NOMO-1 treated with dmso at 0.1 percent for 144 hours (cell line): Measurements from ENCODE around the gene PUDP.
"Not testable (repeated sequence)": the region's sequence is repeated elsewhere in the genome, so short reads cannot be mapped to it uniquely, and the experiment has no call there.

Experiments used
- DNase-seq: peaks from one replicate; lab custom pipeline; 2025; ENCODE audit not compliant: unreplicated experiment; lab: John Stamatoyannopoulos, UW

The PUDP gene

DNA sequence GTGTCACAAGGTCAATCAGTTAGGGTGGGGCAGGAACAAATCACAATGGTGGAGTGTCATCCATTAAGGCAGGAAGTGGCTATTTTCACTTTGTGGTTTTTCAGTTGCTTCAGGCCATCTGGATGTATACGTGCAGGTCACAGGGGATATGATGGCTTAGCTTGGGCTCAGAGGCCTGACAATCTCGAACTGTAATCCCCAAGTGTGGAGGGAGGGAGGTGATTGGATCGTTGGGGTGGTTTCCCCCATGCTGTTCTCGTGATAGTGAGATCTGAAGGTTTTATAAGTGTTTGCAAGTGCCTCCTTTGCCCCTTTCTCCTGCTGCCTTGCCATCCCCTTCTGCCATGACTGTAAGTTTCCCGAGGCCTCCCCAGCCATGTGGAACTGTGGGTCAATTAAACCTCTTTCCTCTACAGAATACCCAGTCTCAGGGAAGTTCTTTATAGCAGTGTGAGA is 37.1 kb downstream of the PUDP start:
- DNase-seq = peak; percentile 19

DNA sequence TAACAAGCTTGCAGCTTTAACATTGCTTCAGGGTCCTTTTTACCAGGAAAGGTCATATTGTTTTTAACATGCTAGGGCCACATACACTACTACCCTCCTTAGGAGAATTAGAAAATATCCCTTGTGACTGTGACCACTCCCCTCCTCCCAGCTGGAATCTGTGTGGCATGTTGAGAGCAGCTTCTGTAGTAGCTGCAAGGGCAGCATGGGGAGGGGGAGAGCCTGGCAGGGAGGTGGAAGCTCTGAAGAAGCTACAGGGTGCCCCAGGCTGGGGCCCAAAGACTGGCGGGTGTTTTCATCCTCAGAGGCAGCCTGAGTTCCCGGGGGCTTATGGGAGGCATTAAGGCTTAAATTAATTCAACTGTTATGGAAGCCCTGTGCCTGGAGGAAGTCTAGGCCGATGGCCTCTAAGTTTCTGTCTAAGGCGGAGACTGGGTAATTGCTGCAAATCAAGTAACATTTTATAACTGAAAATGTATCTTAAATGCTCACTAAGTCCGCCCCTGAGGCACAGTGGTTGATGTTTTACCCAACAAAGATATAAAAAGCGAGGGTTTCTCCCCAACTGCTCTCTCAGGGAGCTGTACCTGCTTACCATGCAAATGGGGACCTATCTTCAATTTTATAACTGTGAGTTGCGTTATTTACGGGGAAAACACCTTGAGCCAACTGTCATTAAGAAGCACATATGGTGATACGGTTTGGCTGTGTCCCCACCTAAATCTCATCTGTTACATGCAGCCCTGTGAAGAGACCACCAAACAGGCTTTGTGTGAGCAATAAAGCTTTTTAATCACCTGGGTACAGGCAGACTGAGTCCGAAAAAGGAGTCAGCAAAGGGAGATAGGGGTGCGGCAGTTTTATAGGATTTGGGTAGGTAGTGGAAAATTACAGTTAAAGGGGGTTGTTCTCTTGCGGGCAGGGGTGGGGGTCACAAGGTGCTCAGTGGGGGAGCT is 37.8 kb downstream of the PUDP start:
- no peak for DNase-seq

DNA sequence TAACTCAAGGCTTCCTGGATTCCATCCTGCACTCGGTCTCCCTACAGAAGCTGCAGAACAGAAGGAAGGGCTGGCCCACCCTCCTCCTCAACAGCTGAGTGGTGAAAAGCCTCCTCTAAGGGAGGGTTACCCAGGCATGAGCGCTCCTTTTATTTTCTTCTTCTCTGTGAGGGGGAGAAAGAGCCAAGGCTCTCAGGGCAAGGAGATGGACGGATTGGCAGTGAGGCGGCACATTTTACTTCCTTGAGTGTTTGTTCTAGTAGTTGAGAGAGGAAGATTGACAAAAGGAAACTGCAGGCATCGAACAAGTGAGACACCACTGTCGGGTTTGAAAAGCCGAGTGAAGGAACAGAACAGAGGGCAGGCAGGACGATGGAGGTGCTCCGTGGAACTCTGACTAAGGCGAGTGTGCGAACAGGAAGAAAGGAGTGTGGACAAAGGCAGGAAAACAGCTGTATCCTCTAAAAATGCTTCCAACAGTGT is 38.9 kb downstream of the PUDP start:
- DNase-seq = no peak

DNA sequence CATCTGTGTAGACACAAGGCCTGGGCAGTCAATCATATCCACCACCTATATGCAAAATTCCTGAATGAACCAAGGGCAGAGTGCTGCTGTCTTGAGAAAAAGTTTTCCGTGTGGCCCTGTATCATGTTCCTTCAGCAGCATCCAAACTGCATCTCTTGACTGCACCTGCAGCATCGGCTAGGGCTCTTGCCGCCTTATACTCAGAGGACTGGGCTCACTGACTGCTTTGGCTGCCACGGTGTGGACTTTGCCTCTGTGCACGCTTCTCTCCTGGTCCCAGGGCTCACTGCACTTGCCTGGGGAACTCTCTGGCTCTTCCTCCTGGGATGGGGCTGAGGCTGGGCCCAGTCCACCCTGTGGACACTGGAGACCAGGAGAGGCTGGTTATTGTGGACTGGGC is 39.9 kb downstream of the PUDP start:
- no peak for DNase-seq

DNA sequence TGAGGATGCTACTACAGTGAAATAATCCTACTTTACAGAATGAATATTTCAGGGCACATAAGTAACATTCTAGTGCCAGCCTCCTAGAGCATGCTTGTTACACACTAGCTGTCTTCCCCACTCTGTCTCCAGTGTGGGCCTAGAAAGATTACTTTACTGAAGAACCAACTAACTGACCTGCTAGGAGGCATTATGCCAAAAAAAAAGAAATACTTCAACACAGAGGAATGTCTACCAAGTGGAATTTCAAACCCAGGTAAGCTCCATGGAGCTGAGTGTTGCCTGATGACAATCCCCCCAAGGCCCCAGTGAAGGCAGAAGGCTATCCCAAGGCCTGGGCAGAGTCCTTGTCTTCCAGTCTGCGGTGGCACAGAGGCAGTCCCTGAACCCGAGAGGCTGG is 41.3 kb downstream of the PUDP start:
- no peak for DNase-seq

DNA sequence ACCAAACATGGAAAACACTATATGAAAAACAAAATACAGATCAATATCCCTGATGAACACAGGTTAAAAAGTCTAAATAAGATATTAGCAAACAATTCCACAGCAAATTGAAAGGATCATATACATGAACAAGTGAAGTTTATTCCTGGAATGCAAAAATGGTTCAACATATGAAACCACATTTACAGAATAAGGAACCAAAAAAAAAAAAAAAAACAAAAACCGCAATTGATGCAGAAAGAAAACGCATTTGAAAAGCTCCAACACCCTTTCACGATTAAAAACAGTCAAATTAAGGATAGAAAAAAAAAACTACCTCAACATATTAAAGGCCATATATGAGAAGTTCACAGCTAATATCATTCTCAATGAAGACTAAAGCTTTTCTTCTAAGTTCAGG is 45.8 kb downstream of the PUDP start:
- DNase-seq = no peak

DNA sequence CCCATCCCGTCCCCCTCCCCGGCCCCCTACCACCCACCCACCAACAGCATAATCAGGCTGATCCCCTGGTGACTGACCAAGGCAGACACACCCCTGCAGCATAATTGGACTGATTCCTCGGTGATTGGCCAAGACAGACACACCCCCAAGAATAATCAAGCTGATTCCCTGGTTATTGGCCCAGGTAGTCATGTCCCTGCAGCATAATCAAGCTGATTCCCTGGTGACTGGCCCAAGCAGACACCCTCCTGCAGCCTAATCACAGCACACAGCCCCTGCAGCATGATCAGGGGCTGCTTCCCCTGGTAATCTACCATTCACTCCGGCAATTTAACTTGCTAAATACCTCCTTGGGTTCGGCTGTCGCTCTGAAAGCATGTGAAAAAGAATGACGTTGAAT is 47.9 kb downstream of the PUDP start:
- DNase-seq = no peak

DNA sequence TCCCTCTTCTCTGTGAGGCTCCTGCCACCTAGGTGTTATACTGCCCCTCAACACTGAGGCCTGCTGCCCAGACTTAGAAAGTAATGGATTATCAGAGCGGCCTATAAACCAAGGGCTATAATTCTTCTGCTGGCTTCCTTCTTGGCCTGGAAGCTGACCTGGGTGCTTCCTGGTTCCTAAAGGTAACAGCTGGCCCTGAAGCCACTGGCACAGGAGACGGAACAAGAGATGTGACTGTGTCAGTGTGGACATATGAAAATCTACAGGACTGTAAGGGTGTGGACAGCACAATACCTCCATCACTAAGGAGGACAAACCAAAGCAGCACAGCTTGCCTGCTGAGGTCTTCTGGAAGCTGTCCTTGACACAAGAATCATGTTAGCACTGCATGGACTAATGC is 52.3 kb downstream of the PUDP start:
- DNase-seq = not testable (repeated sequence)

DNA sequence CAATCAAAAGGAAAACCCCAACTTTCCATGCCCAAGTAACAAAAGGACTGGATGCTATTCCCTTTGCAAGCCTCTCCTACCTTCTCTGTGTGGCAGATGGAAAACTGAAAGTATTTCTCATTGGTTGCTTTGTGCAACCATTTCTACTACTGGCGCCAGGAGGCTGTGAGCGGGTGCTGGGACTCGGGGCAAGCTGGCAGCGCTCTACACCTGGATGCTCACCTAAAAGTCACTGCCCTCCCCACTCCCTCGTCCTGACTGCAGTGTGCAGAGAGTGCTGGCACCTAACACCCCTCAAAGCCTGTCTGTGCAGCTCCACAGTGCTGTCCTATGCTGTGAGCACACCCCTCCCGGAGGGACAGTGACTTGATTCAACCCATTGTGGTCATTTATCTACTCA is 54.6 kb downstream of the PUDP start:
- DNase-seq = no peak

DNA sequence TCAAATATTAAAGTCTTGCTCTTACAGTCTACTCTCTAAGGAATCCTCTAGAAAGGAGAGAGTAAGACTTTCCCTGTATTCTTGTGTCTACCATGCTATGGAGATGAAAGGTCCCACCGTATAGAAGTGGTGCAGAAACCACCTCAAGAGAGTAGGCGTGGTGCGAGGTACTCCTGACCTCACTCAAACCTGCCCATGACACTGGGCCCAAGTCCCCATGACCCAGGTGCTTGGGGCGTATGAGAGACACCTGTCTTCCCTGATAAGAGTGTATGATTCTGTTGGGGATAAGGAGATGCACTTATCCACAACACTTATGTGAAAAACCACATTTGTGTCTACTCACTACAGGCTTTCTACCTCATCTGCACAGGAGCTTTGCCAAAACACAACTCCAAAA is 55.4 kb downstream of the PUDP start:
- DNase-seq = no peak

DNA sequence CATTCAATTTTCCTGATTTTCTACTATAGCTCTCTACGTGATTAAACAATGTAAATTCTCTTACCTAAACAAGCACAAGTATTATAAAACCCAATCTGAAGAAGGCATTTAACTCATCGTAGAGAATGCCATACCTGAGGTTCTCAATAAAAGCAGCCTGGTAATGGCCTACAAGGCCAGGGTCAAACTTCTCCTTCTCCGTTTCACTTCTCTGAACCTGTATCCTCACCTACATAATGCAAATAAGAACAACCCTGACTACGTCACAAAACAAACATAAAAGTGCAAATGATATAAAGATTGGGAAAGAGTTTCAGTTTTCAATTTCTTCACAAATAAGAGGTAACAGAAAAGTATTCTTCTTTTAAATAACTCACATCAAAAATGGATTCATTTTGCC is 56.0 kb downstream of the PUDP start:
- no peak for DNase-seq

DNA sequence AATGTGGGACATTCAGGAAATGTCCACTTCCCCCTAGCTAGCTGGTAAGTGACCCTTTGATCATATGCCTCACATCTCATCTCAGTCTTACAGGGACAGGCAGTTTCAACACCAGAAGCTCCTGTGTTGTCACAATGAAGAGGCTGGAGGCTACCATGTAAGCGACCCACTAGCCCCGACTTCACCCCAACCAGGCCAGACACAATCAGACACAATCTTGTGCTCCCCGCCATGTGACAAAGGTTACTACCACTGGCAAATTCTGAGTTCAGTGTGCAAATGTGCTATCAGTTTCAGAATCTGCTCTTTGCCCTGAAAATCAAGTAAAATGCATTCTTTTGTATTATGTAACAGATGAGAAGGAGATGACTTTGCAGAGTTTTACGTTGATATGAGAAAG is 57.3 kb downstream of the PUDP start:
- no peak for DNase-seq

DNA sequence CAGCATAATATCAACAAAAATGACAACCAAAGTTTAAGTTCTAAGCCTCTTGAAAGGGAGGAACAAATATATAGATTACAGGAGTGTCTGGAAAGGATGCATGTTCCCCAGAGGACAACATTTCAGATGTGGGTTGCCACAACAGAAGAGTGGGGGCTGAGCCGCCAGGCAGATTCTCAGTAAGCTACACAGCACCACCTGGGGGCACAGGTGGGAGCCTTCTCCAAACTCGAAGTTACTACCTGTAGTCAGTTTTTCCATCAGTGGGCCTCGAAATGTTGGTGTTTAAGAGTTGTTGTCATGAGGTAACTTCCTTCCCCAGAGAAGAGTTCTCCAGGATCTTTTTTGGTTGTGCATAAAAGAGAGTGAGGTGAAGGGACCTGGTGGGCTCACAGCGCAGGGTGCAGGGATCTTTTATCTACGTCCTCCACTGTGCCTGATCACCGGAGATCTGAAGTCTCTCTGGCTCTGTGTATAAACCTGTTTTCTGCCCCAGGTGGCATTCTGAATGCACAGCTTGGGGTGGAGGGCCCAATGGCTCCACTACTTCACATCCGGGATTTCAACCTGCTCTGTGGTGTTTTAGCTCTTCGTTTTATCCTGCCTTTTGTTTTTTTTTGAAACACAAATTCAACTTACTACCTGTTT is 58.9 kb downstream of the PUDP start:
- no peak for DNase-seq

DNA sequence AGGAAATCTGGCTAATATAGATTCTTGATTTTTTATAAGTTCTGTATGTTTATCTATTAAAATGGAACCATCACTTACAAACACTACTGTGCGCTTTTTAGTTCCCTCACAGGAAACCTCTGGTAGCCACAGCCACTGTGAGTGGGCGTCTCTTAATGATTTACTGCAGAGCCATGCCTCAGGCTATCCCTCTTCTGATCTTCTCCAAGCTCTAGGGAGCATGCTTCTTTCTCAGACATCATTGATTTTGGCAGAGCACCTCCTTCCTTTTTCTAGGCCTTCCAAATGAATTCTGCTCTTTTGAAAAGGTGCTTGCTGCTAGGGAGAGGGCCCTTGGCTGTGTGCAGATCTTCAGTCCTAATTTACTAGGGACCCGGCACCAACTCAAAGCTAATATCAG is 61.6 kb downstream of the PUDP start:
- DNase-seq = no peak

DNA sequence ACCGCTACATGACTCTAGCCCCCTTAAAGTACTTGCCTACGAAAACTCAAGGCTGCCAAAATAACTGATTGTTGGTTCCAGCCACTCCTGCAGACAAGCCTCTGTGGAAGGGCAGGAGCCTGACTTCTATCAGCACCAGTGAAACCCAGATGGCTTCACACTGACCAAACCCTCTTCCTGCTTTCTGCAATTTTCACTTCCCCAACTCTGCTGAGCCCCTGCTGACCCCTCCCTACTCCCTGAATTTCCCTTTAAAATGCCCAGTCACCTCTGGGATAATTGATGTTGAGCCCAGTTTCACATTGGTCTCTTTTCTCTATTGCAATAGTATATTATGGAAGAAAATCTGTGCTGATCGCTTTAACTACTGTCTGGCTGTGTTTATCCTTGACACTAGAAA is 62.1 kb downstream of the PUDP start:
- no peak for DNase-seq

DNA sequence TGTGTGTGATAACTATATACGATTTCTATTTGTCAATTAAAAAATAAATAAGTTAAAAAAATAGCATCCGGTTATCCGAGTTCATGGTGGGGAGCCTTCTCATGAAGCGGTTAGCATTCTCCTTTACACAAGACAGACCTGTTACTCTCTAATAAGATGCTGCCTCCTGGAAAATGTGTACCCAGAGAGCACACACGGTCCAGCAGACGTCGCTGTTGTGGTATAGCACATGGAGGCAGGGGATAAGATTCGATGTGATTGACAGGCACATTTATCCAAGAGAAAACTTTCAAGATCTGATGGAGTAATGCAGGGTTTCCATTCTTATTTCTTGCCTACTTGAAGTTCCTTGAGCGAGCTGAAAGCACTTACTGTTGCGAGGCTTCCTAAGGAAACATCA is 63.1 kb downstream of the PUDP start:
- no peak for DNase-seq

DNA sequence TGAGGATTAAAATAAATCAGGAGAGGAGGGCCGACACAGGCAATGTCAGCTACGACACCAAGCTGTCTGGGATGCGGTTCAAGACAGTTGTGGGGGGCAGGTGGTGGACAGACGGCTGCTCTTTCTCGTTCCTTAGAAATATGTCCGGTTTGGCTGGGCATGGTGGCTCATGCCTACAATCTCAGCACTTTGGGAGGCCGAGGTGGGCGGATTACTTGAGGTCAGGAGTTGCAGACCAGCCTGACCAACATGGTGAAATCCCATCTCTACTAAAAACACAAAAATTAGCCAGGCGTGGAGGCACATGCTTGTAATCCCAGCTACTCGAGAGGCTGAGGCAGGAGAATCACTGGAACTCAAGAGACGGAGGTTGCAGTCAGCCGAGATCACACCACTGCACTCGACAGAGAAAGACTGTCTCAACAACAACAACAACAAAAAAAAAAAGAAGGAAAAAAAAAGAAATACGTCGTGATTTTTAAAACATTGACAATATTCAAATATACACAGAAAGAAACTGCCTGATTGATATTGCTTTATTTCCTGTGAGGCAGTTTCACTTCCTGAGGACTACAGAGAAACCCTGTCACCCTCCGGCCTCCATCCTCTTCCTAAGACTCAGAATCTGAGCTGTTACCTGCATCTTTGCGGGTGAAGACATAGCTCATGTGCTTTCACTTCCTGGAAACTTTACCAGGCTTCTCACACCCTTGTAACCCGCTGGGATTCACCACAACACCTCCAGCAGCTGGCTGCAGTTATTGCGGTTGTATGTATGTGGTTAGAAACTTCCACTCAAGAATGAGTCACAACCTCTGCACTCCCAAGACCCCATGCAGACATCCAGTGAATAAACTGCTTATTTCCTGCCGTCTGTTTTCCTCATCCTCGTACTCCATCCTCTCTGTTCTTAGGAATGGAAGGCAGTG is 64.2 kb downstream of the PUDP start:
- DNase-seq = peak; percentile 92

DNA sequence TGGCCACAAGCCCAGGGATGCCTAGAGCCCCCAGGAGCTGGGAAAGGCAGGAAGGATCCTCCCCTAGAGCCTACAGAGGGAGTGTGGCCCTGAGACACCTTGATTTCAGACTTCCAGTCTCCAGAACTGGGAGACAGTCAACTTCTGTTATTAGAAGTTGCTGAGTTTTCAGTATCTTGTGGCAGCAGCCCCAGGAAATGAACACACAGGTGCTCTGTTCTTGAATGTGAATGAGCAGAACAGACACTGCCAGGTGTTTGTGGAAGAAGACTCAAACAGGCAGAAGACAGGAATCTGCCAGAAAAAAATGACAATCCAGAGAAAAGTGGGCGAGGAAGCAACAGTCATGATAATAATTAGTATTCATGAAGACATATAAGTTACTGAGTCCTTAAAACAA is 64.9 kb downstream of the PUDP start:
- no peak for DNase-seq

DNA sequence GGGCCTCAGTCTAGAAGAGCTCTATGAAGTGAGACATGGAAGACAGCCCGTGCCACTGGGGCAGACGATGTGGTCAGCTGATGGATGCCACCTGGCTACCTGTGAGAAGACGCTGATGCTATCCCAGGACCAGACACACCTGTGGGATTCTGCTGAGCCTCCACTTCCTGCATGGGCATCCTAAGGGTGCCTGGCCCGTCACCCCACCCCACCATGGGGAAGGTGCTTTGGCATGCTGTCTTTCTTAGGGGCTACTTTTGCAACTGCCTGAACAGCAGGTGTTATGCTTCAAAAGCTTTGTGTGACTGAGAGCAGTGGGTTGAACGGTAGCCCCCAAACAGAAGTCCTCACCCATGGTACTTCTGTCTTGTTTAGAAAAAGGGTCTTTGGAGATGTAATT is 65.4 kb downstream of the PUDP start:
- no peak for DNase-seq

DNA sequence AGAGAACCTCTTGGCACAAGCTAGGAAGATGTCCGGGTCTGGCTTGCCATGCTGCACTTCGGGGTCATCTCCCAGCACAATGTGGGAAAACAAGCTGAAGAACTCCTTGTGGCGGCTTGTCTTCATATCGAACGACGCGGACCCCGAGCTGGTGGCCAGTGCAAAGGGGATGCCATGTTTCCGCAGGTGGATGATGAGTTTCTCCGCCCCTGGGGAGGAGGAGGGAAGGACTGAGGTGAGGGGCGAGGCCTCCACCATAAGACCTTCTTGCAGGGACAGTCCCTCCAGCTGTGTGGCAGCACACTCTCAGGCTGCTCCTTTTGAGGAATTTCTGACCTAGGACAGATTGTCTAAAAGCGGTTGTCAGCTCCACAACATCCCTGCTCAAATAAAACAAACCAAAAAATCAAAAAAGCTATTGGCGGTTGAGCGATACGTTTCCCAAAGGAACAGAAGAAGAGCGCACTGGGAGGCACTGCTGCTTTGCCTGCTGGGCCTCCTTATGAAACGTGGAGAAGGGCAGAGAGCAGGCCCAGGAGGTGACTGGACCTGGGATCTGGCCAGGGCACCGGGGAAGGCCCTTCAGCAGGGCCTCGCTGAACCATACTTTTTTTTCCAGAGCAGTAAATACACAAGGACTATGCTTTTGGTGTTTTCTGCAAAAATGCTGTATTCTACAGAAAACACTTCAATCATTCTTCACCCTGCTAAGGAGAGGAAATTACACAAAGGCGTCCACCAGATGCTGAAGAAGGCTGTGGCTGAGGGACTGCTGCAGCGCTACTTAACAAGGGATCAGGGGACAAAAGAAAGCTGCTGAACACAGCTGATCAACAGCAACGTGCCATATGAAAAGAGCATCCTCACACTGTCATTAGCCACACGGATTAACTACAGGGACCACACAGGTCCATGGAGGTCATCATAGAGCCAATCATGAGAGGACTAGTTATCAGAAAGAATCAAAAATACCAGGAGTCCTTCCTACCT is 70.4 kb downstream of the PUDP start:
- no peak for DNase-seq
